NCI-H345 (cell line): ENCODE measurements around the gene KRTAP4-9.
"Not testable (repeated sequence)": the region's sequence is repeated elsewhere in the genome, so short reads cannot be mapped to it uniquely, and the experiment has no call there.

ENCODE experiments used
- DNase-seq: peaks from one replicate; lab custom pipeline; 2025; lab: John Stamatoyannopoulos, UW

KRTAP4-9 gene

DNA sequence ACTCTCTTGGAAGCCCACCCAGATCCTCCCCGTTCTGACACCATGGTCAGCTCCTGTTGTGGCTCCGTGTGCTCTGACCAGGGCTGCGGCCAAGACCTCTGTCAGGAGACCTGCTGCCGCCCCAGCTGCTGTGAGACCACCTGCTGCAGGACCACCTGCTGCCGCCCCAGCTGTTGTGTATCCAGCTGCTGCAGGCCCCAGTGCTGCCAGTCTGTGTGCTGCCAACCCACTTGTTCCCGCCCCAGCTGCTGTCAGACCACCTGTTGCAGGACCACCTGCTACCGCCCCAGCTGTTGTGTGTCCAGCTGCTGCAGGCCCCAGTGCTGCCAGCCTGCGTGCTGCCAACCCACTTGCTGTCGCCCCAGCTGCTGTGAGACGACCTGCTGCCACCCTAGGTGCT lies at the start of gene KRTAP4-9:
Gene KRTAP4-9, plus strand, starts transcription at position 43 of the 400 bp plus-strand sequence. Its CDS starts 0 bp downstream, at position 43.
- not testable (repeated sequence) for DNase-seq

- DNase-seq: no peak
These were observed 47.6 kb upstream of the KRTAP4-9 start for GRCh38 chr17:41057547-41057946.

GRCh38 chr17:41058741-41059140 lies 46.4 kb upstream of the KRTAP4-9 start:
- no peak for DNase-seq

- DNase-seq: not testable (repeated sequence)
These were observed 45.7 kb upstream of the KRTAP4-9 start for GRCh38 chr17:41059276-41060051.

- no peak for DNase-seq
These were observed 45.1 kb upstream of the KRTAP4-9 start, which contains the start of gene KRTAP2-3 for GRCh38 chr17:41060052-41060604. KRTAP2-3 (minus strand) TSS chr17:41060114; CDS start chr17:41060050, 64 bp downstream.

DNA sequence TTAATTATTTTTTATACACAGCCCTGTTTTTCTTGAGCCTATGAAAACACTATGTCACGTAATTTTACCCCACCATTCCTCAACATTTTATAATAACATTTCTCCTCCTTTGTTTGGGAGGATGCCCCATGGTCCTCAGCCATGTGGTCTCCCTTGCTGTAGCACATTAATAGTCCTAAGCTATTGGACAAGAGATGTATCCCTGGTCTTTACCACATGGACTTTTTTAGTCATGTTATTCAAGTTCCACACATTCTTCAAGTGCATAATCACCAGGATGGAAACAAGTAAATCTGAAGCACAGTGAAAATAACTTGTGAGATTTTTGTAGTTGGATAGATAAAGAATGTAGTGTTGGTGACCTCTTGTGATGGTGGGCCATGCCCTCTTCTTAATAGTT lies 43.2 kb upstream of the KRTAP4-9 start:
- no peak for DNase-seq

DNA sequence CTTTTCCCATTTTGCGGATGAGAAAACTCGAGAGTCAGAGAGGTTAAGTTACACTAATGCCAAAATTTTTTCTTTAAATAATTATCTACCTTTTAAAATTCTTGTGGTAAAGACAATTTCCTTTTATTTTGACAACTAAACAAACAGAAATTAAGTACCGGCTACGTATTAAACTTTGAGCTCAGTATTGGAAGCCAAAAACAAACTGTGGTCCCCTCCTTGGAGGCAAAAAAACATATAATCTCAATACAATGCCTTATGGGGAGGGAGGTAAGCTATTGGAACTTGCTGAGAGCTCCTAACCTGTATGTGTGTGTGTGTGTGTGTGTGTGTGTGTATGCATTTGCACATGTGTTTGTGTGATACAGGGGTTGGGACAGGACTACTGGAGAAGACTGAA lies 41.7 kb upstream of the KRTAP4-9 start:
- no peak for DNase-seq

DNA sequence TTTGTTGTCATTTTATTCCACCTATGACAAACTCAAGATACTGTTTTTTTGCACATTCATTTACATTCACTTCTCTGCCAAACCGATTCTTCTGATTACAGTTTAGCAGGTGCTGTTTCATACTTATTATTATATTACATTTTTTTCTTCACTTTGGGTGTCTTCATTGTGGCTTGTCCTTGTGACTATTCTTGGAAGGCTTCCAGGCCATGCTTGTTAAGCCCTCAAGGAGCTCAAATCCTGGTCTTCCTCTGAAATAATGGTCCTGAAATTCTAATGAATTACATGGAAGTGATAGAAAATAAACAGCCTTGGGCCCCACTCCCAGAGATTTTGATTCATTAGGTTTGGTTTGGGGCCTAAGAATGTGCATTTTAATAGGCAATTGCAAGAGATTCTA lies 40.9 kb upstream of the KRTAP4-9 start:
- DNase-seq: no peak

GRCh38 chr17:41065016-41065689 lies 40.0 kb upstream of the KRTAP4-9 start:
- not testable (repeated sequence) for DNase-seq

DNA sequence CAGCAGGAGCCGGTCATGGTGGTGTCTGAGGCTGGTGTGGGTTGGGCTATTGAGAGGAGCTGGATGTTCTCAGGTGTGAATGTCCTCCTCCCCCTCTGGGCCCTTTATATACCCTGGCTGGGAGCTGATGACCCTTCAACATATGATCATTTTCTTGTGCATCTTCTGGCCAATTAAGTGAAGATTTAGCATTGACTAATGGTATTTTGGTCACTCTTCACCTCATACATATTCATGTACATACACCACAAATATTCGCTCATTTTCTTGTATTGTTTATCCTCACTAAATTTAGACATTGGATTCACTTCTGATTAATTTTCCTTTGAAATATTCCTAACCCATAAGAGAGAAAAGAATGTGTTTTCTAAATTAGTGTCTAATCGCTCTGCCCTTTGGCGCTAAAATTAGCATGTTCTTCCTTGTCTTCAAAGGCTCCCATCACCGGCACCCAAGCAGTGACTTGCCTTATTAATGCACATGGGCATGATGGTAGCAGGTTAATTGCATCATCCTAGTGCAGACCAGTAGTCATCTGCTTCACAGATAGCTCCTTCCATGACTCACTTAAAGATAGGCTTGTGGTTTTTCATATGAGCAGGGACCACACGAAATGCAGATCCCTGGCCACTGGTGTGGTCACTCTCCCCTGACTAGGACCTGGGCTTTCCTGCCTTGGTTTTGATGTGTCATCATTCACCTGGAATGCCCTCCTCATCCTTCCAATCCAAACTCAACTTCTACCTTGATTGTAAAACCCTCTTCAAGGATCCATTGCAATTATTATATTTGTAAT lies 39.2 kb upstream of the KRTAP4-9 start, which contains the start of gene KRTAP2-4:
Gene KRTAP2-4, minus strand, starts transcription at position 51 of the 796 bp plus-strand sequence. Its CDS starts 34 bp downstream, at position 17.
- DNase-seq: no peak

DNA sequence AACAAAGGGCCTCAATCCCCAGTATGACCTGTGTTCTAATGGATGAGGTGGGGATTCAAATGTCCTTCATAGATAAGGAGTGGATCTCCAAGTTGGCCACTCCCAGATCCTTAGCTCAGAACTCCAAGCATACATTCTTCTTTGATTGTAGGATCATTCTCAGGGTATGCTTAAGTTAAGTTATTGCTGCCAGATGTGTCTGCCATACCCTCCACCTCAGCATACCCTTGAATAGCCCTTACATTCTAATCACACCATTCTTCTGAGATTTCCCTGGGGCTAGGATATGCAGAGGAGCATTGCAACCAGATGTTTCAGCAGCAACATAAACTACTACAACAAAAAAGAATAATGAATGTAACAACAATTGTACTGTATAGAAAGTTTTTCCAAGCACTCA lies 37.9 kb upstream of the KRTAP4-9 start:
- no peak for DNase-seq

DNA sequence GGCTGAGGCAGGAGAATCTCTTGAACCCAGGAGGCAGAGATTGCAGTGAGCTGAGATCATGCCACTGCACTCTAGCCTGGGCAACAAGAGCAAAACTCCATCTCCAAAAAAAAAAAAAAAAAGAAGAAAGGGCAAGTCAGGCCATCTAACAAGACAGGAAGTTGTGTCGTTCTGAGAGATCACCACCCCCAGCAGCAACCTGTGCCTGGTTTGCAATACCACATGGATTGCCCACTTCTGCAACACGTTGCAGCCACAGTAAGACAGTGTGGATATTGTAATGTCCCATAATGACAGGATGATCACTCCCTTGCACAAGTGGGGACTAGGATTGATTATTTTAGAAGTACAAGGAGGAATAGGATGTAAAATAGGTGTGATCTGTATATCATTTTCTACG lies 36.2 kb upstream of the KRTAP4-9 start:
- no peak for DNase-seq

DNA sequence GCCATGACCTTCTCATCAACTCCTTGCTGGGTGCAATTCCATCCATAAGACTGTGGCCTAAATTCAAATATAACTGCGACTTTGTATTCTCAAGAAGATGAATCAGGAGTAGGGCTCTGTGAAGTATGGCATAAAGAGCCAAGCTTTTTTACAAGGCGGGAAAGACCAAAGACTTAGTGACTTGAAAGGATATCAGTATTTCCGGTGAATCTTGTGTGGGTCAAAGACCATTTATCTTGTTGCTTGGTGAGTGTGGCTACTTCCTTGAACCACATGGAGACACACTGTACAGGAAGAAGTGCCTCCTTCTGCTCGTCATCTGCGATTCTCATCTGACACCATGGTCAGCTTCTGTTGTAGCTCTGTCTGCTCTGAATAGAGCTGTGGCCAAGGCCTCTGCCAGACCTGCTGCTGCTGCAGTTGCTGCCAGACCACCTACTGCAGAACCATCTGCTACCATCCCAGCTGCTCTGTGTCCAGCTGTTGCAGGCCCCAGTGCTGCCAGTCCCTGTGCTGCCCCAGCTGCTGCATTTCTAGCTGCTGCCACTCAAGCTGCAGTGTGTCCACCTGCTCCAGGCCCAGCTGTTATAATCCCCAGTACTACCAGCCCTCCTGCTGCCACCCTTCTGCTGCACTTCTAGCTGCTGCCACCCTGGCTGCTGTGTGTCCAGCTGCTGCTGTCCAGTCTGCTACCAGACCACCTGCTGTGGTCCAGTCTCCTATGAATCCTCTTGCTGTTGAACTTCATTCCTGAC lies 33.4 kb upstream of the KRTAP4-9 start:
- no peak for DNase-seq

DNA sequence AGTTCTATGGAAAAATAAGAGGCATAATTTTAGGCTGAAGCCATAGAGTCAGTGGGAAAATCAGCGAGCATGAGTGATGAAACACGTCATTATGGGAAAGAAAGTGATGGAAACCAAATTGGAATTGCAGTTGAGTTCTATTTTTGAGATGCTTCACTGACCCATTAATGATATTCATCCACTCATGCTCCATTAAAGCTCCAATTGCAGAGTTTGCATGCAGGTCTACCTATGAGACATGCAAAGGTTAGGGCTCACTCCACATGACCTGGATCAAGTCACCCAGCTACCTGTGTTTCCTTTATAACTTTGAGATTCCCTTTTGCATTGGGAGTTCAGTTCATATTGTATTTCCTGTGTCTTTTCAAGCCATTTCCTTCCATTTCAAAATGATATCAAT lies 31.5 kb upstream of the KRTAP4-9 start:
- no peak for DNase-seq

DNA sequence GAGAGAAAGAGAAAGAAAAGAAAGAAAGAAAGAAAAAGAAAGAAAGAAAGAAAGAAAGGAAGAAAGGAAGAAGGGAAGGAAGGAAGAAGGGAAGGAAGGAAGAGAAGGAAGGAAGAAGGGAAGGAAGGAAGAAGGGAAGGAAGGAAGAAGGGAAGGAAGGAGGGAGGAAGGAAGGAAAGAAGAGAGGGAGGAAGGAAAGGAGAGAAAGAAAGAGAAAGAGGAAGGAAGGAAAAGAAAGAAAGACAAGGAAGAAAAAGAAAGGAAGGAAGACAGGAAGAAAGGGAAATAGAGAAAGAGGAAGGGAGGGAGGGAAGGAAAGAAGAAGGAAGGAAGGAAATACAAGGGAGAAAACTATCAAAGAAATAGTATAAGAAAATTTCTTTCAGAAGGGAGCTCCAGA lies 28.4 kb upstream of the KRTAP4-9 start:
- no peak for DNase-seq

GRCh38 chr17:41082626-41083025 lies 22.6 kb upstream of the KRTAP4-9 start:
- DNase-seq: no peak

GRCh38 chr17:41083427-41083826 lies 21.8 kb upstream of the KRTAP4-9 start:
- DNase-seq: not testable (repeated sequence)

GRCh38 chr17:41084100-41084856 lies 20.9 kb upstream of the KRTAP4-9 start, which contains the start of gene KRTAP4-7:
KRTAP4-7 (plus strand) TSS chr17:41084150; CDS start chr17:41084207, 57 bp downstream.
- not testable (repeated sequence) for DNase-seq

GRCh38 chr17:41088760-41089352 lies 16.3 kb upstream of the KRTAP4-9 start:
- not testable (repeated sequence) for DNase-seq

- DNase-seq: no peak
These were observed 9.1 kb upstream of the KRTAP4-9 start for GRCh38 chr17:41096055-41096454.
